Skin of body (tissue), 2 donors: Measurements from ENCODE around the gene FILIP1L. TPM values are rescaled to one million over a fixed set of nuclear protein-coding genes. Genes with fewer than 3 reads are reported as not detected.

Experiments used
- DNase-seq: peaks from one replicate; lab custom pipeline; 2025; lab: John Stamatoyannopoulos, UW
- total RNA-seq: library from RNA; depleted of rRNA; stranded (reverse); fragments of >200 nt; gene quantifications from one replicate; pipeline ENCODE4 v1.2.3, GENCODE V29; 2014

Gene FILIP1L
- total RNA-seq, 1 donor from 2014 or later = 40.1 TPM

DNA sequence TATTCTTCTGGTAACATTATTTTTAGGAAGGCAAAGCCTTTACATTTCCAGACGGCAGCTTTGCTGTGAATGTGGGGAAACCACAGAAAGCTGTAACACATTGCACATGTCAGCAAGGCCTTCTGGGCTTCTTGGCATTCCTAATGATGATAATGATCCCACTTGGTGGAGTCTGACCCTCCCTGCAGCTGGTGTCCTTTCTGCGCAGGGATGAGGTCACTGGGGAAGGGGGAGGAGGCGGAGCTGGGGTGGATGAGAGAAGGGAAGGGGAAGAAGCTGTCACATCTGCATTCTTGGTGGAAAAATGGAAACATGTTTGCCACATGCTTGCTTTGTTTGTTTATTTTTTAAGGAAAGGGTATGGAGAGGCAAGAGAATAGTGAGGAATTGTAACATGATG lies 68.6 kb downstream of the FILIP1L start:
- peak; percentile 99 for DNase-seq

DNA sequence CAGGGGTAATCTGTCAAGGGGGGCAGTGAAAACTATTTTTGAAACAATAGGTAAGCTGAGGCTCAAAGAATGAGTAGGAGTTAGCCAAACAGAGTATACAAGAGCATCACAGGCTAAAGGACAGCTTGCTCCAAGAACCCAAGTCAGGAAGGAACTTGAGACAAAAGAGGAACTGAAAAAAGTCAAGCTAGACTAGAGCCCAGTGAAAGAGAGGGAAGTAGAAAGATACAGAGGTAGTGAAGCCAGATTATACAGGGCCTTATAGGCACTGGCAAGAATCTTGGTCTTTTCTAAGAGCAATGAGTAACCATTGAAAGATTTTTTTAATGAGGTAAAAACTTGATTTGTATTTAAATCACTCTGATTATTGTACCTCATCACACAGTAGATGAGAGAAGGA lies 69.9 kb downstream of the FILIP1L start:
- DNase-seq = no peak

DNA sequence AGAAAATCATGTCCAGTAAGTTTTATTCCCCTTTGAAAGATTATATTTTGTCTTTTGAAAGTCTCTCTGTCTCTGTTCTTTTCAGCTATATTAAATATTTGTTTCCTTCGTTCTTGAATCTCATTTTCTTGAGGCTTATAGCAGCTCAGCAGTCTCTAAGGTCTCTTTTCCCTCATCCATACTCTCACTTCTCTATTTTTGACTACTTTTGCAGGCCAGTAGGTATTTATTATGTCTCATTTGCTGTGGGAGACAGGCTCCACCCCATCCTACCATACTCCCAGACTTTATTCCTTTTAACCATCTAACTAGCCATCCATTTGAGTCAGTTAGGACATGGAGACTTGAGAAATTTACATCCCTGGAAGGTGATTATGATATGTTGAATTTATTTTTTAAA lies 71.0 kb downstream of the FILIP1L start:
- no peak for DNase-seq

DNA sequence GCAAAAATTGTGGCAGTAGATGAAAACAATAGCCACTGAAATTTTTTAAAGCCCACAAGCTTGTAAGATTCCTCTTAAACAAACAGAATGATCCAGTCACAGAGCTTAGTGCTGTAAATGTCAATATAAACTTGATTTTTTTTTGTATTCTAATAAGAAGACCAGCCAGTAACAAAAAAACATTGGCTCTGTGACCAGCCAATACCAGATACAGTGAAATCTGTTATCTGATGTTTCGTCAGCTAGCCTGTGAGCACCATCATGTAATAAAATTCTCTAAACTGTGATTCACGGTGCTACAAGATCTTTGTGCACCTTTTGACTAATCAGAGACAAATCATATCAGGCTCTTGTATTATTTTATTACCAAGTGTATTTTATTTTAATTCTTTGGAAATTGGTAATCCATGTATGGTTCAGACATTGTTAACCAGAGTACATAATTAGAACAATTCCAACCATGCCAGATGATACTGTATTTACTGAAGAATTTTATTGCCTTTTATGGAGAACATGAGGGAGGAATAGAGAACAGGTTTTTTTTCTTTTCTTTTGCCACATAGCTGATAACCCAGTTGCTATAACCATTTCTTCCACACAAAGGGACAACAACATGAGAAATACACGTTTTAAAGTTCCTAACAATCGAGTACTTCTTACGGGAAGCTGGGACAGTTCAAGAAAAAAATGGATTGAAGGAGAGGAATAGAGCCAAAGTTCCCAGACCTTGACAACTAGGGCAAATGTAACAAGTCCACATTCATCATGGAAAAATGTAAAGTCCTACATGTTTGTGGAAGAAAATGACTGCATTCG lies 71.9 kb downstream of the FILIP1L start:
- no peak for DNase-seq

DNA sequence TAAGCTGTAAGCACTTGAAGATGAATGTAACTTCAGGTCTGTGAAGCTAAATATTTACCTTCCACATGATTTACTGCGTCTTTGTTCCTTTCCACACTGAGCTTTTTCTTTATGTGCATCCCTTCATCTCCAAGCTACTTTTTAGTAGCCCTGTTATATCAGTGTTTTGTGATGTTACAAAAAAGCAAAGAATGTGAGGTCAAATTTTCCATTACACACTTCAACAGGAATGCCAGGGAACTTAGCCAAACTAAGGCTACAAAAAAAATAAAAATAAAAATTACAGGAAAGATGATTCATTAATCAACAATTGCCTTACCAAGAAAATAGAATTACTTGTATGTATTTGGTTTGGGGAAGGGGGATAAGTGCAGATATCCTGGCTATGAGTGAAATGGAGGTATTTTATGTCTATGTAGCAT lies 73.0 kb downstream of the FILIP1L start:
- DNase-seq = peak; percentile 93

DNA sequence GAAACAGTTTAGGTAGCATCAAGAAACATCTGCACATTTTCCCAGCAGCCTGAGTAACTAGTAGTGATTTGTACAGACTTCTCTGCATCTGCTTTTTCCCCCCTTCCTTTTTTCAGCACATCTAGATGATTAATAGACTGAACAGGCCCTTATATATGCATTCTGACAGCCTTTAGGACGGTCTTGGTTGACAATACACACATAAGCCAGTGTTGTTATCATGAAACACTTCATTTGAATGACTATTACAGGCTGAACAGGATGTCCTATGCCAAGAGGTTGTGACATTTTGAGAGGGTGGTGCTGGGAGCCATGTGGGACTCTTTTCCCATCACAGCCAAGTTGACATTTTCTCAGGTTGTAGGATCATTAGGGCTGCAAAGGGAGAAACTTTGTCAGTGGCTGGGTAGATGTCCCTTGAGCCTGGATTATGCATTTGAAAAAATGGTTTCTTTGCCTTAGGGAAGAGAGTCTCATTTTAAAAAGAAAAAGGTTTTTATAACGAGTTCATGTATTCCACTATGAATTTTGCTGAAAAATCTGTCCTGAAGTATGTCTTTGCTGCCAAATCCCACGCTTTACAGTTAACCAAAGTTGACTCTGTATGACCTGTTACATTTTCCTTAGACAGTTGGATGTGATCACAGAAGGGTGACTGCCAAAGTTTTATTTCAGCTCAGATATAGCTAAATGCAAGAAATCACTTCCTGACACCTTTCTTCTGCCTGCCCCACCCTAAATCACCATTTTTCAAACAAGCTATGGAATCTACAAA lies 73.7 kb downstream of the FILIP1L start:
- peak; percentile 75 for DNase-seq

DNA sequence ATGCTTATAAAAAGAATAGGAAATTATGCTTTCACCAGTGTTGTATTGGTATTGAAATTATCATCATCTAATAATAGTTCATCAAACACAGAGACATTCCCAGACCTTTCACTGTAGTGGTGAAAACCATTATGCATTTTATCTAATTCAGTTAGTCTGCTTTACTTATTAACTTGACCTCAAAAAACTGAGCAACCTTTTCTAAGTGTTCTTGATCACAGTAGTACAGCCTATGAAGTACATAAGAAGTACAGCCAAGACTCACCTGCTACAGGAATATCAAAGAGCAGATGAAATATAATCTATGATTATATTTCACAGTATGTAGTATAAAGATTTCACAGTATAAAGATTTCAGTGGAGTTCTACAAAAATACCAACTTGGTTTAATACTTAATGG lies 75.2 kb downstream of the FILIP1L start:
- no peak for DNase-seq

DNA sequence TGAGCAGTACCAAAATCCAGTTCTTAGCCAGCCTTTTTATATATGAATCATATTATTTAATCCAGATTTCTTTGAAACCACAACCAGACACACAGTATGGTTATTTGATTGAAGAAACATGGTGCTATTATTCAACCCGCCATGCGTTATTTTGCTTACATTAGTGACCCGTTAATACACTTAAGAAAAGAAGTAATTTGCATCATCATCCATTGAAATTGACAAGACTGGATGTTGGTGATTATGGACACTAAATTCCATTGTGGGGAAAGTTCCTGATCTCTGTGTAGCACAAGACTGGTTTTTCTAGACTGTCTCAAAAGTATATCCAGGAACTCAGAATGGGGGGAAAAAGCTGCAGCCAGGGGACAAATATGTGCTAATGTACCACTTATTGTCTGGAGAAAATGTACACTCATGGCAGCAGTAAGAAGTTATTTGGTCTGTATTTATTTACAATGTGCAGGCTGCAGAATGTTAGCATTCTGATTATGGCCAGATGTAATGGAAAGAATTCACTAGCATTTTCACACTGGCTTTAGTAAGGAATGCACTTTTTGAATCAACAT lies 80.3 kb downstream of the FILIP1L start:
- DNase-seq = peak; percentile 68

DNA sequence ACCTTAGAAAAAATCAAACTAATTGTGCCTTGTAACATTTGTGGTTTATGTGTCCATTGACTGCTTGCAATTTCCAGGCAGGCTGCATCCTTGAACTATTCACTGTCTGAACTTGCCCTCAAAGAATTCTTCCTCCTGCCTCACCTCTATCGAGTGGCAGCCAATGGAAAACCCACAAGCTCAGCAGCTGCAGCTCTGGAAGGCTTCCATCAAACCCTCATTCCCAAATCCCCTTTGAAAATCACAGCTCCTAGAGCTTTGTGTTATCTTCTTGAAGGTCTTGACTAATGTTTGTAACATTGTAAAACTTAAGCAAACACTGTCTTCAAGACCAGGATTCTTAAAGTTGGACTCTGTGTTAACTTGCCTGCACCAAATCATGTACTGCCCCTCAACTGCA lies 81.1 kb downstream of the FILIP1L start:
- DNase-seq = no peak

DNA sequence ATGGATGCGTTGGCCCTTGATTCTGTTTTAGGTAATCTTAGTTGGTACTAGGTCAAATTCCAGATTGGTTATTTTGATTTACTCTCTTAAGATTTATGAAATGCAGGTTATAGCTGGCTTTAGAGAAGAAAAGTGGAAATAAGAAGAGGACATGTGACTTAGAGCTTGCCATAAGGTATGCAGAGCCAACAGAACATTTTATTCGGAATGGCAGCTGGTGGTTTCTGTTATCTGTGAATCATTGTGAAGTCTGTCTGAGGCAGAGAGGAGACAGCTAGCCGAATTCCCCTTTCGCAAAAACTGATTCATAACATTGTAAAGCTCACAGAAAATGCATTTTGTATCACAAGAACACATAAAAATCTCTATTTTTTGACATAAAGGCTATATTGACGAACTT lies 82.1 kb downstream of the FILIP1L start:
- no peak for DNase-seq

DNA sequence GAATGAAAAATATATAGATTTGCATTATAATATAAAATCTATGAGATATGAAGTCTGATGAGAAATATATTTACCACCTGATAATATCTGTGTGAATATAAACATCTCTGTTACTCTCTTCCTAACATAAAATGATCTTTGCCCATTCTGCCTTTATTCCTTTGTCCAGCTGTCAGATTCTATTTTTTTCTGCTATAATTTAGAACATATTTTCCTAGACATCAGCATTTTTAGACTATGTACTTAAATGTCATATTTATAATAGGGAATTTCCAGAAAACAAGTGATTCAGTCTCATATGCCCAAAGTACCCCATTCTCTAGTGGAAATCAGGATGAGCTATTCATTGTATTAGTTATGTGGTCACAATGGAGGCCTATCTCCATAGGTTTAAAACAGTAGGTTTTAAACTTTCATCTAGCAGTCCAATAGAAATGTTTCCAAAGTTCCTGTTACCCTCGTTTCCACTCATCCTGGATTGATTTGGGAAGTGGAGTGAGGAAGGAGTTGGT lies 83.3 kb downstream of the FILIP1L start:
- no peak for DNase-seq

DNA sequence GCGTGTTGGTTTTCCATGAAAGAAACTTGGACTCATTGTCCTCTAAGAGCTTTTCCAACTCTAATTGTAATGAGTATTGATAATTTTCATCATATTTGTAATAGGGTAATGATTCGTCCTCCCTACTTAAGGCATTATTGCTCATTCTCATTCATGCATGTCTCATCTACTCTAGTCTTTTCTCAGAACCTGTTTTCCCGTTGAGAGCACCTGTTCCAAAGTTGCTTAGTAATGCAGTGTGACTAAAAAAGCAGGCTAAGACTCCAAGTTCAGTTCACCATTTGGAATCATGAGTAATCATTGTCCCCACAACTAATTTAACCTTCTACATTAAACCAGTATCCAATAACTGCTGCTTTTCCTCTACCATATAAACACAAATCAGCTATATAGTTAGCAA lies 84.0 kb downstream of the FILIP1L start:
- DNase-seq = no peak

DNA sequence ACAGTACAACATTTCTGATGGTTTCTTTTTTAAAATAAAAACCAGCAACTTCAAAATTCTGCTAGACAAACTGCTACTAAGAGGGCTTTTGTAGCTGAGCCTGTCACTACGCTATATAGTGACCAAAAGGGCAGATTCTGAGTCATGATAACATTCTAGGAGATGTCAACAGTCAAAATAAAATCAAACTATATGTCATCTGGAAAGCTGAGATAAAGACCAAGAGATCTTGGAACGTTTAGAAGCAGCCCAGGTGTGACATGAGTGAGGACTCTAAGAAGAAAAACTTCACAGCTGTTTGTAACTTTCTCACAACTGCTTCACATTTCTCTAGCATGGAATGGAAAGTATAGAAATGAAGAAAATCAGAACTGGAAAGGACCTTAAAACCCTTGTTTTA lies 84.6 kb downstream of the FILIP1L start:
- no peak for DNase-seq

DNA sequence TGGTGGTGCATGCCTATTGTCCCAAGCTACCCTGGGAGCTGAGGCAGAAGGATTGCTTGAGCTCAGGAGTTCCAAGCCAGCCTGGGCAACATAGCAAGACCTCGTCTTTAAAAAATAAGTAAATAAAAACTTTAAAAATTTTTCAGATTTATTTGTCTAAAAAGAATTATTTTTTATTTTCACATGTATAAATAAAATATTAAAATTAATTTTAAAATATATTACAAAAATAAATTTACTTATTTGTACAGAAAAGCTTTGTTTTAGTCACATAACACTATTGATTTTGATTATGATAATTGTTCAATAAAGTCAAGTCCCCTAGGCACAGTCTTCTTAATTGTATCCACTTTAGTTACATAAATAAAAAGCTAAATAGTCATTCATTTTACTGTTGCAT lies 85.2 kb downstream of the FILIP1L start:
- no peak for DNase-seq

DNA sequence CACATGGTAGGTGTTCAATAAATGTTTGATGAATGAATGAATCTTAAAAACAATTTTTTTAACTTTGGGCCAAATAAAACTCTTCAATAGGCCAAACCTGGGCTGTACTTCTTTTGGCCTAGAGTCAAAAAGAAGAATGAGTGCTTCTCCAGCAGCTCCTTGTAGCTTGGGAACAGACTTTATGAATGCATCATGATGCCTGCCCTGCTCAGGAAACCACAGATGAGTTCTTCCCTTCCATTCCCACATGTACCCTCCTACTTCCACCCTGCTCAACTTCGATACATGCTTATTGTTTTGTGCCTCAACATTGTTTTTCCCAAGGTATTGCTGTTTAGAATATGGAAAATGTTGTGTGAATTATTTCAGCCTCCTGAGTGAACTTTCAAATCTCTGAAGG lies 87.0 kb downstream of the FILIP1L start:
- no peak for DNase-seq

DNA sequence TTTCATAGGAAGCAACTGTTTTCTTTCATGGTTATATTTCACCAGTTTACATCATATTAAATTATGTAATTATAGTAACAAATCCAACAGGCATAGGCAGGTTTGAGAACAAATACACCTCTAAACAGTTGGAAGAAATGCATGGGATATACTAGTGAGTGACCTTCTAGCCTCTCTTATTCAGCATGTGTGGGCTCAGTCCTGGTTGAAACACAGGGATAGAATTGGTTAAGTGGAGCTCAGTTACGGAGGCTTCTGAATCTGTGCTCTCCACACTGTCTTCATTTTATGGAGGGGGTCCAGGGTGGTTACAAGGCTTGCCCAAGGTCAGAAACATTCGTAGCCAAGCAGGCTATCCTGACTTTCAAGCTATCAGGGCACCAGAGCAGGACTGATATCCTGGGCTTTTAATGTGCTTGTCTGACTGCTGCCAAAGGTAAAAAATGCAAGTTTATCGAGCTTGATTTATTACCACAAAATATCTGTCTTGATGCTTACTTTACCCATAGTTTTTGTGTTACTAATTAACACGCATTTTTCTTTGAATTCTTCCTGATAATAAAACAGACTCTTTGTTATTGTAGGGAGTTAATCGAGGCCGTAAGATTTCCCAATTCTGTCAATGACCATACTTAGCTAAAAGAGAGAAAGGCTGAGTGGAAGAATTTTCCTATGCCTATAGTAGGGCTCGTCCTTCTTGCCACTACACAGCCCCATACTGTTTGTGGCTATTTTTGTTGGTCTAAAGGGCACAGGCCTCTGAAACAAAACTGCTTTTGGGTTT lies 89.6 kb downstream of the FILIP1L start:
- DNase-seq = no peak

DNA sequence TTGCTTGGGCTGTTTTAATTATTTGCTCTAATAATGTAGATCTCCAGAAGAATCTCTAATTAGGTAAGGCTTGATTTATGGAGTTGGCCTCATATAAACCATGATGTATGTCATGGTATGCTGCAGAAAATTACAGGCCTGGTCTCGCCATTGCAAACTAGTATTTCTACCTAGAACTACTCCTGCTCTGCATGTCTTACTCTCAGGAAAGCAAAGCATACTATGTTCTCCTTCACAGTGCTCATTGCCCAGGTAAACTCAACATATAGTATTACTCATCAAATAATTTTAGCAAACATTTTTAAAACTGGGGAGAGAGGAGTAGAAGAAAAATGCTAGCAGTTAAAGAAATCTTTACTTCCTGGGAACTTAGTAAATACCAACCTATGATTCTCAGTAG lies 90.7 kb downstream of the FILIP1L start:
- DNase-seq = no peak

DNA sequence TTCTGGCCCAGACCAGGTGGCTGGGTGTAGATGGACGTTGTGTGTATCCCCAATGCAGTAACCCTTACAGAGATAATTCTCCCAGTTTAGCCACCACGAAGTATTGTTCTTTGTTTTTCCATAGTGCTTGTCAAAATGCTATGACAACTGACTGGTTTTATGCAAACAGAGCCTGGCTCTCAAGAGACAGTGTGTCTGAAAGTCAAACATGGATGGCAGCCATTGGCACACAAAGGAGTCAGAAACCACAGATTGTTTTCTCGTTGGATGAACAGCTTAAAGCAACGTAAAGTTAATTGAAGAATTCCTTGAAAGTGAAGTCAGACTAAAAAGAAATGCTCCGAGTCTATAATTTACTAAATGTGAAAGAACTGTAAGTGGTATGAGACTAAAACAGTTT lies 91.2 kb downstream of the FILIP1L start:
- DNase-seq = peak; percentile 84

DNA sequence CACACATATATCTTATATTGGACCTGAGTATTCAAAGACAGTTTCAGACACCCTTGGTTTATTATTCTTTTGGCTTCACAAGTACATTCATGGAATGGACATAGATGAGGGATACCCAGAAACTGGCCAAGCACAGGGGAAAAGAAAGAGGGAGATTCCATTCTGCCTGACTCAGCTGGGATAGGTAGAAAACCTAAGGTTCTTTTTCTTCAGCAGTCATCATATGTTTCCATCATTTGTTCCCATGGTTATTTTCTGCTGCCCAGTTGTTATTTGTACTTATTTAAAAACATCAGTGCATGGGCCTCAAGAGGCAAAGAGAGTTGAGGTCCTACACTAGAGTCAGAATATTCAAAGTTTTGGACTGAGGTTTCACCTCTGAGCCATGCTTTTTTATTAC lies 91.8 kb downstream of the FILIP1L start:
- DNase-seq = no peak

DNA sequence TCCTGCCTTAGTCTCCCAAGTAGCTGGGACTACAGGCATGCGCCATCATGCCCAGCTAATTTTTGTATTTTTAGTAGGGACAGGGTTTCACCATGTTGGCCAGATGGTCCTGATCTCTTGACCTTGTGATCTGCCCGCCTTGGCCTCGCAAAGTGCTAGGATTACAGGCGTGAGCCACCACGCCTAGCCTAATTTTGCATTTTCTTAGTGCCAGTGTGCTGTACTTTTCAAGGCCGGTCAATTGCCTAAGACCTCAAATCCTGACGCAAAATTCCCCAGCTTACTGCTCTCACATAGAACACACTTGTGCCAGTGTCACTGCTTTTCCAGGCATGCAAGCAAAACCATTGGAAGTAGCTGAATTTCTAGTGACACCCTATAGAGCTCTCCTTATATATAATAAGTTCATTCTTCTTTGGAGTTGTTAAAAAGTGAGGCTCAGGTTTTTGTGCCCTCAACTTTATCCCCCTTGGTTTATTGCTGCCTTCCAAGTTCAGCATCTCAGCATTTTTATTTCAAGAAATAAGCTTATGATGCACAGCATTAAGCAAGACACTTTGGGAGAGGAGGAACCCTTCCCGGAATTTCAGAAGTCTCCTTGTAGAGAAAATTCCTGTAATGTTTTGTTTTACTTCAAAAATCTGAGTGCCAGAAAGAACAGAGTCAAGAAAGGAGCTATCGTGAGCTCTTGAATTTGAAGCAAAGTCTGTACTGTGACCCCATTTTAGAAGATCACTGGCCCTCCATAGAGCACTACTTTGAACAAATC lies 93.2 kb downstream of the FILIP1L start:
- no peak for DNase-seq

DNA sequence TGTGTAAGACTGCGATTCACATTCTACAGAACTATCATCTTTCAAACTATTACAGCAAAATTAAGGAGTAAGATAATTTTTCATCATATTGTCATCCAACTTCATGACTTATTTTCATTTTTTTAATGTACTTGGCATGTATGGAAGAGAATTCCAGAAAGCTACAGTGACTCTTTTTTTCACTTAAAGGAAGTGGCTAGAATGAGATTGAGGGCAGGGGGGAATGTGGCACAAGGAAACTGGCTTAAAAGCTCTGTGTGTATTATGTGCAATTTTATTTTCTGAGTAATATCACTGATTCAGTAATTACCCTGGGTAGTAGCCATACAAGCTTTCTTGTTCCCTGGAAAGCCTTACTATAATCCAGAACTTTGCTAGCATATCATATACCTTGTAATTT lies 94.6 kb downstream of the FILIP1L start:
- DNase-seq = no peak
